MV-4-11 (cell line): ENCODE results near the gene SURF2.
A peak's percentile ranks its signal among the peaks of the same experiment; 100 is the strongest.

Experiments used
- DNase-seq: peaks from one replicate; lab custom pipeline; 2025; lab: John Stamatoyannopoulos, UW

Gene SURF2

DNA sequence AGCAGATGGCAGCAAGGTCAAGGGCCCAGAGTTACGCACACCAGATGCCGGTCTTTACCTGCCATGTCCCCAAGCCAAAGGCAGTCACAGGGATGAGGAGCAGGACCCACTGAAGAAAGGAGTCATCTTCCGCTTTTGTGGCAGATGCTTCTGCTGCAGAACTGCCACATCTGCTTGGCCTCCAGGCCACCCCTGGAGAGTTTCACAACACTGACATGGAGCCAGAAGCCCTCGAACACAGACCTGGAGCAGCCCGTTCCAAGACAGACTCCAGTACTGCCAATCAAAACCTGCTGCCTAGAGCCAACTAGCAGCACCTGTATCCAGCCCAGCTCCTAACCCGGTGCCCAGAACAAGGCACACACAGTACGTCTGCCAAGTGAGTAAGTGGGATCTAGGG is 1.6 kb upstream of the SURF2 start:
- peak; percentile 92 for DNase-seq

DNA sequence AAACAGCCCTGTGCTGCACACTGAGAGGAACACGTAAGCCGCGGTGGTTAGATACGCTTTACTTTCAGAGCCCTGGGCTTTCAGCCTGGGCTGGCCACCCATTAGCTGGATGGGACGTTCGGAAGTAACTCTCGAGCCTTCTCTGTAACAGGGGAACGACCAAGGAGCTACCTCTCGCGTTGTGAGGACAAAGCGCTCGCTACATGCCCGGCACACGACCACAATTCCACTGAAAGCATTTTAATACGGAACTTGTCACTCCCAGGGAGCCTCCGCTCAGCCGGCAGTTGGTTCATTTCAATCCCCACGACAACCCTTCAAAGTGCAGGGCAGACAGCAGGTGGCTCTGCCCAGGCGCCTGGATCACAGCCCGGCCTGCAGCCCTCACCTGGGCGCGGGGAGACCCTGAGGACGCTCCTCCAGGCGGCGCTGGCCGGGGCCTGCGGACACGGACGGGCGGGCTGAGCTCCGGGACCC is 431 bp upstream of the SURF2 start:
- DNase-seq: no peak

DNA sequence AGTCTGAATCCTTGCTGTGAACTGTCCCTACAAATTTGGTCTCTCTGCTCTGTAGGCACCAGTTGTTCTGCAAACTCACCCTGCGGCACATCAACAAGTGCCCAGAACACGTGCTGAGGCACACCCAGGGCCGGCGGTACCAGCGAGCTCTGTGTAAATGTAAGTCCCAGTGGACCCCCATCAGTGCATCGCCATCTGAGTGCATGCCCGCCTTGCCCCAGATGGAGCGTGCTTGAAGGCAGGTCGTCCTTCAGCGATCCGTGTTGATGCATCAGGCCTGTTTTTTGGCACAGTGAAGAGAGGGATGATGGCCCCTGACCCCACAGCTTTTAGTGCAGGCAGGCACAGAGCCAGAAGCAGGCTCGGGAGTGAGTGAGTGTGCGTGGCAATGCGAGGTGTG is 1.3 kb downstream of the SURF2 start:
- DNase-seq: no peak

DNA sequence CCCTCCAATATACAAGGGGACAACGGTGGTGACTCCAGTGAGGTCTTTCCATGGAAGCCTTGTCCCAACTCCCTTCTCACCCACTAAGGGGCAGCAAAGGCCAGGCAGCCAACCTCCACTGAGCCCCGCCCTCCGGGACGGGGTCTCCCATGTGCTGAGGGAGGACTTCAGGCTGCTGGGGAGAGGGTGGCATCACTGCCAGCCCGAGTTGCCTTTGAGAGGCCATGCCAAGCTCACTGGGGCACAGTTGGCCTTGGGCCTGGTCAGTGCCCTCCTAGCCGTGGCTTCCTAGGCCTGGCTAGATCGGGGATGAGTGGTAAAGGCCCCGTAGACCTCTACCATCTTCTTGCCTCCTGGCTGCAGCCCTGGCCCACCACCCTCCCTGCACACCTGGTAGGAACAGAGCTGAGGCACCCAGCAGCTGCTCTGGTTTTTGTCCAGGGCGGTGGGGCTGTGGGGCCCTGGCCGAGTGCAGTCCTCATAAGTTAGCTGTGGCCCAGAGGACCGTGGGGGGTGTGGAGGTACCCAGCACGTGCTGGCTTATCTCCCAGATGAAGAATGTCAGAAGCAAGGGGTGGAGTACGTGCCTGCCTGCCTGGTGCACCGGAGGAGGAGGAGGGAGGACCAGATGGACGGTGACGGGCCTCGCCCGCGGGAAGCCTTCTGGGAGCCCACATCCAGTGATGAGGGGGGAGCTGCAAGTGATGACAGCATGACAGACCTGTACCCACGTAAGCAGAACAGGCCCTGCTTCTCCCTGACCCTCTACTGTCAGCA is 3.2 kb downstream of the SURF2 start:
- no peak for DNase-seq

DNA sequence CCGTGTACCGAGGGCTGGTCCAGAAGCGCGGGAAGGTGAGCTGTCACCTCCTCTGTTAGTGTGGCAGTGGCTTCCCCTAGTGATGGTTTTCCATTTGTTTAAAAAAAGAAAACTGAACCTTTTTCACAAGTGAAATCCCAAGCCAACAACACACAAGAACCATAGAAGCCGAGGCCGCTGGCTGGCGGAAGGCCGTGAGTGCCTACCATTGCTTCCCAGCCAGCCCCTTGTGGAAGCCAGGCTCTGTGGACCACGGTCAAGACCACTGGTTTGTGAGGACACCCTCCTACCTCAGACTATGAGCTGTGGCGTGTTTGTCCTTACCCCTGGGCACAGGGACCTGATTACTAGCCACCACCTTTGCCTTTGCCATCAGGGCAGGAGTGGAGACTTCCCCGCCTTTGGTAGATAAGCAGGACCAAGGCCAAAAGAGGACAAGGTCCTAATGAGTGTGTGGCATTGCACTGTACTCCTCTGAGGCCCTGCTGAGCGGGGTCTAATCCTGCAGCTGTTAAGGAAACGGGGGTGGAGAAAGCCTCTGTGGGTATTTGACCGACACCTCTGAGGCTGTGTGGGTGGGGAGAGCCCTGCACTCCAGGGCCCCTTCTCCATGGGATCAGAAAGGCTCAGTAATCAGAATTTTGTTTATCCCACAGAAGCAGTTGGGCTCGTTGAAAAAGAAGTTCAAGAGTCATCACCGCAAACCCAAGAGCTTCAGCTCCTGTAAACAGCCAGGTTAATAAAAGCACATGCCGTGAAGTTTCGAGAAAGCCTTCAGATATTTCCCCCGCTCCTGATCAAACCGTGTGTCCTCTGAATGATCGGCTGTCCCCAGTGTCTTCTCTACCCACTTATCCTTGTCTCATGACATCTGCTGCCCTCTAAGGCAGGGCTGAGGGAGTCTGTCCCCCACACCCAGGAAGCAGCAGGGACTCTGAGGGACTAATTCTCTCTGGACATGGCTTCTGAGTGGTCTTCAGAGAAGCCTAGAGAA is 4.3 kb downstream of the SURF2 start:
- DNase-seq: peak; percentile 27

DNA sequence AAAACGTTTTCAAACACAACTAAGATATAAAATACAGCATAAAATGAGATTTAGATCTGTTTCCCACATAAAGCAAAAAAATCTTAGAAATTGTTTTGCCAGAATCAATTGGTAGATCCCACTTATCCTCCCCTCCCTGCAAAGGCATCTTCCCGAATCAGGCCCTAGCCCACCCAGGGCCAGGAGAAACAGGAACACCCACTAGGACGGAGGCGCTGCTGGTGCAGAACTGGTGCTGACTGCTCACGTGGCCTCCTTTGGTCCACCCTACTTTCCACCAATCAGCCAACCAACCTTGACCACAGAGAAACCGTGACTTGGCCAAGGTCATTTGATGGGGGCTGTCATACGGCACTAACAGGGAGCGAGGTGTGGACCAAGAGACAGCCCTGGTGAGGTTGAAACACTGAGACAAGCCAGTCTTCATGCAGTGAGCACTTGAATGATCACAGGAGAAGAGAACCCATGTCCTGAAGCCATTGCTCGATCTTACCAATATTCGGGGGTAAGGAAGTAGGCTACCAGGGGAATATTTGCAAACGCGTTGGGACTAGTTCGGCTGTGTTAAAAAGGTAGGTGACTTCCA is 5.2 kb downstream of the SURF2 start:
- DNase-seq: no peak

DNA sequence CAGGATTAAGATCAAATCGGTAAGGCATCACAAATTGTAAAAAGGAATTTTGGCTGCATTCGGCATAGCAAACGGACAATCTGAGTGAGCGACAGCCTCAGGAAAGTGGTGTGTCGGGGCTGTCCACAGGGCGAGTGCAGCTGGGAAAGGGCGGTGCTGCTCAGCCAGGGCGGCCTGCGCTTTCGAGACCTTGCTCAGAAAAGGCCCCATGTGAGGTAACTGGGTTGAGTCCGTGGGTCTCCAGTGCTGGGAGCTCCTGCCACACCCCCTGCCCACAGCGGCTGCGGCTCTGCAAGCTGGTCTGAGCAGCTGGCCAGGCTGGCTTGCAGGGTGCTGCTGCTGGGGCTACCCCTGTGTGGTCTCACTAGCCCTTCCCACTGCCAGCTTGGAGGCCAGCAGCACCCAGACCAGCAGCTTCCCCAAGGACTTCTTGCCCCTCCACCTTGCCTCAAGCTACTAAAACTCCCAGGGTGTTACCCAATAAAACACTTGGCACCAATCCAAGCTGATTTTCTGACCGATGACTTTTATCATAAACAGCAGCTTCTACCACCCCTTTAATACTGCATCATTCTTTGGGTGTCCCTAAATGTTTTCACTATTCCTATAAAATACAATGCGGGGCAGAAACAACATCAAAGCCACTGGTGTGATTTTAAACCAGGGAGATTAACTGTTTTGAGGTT is 6.2 kb downstream of the SURF2 start:
- no peak for DNase-seq

DNA sequence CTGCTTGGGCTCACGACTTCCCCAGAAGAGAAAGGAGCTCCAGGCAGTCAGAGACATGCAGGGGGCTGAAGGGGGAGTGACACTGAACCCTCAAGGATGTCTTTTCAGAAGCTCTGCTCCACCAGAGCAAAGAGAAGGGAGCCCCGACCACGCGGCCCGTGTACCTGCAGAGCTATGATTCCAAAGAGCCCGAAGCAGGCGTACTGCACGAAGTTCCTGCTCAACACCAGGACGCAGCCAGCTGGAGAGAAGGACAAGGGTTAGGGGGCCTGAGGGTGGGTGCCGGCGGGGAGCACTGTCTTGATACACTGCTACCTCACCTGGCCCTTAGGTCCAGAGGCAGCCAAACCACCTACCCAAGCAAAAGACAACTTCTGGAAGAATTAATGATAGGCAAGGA is 10.1 kb downstream of the SURF2 start:
- DNase-seq: no peak

DNA sequence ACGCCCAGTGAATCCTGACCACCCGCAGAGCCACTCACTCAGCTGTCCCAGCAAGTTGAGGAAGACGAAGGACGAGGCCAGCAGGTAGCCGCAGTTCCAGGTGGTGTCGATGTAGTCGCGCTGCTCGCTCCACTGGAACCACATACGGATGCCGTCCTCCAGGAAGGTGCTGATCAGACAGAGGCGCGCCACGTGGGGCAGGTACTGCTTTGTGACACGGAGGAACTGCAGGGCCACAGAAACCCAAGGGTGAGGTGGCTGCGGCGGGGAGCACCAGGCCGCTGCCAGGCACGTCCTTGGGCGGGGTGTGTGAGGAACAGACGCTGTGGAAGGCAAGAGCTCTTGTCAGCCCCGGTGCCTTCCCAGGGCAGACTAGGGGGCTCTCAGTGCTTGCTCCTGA is 10.9 kb downstream of the SURF2 start:
- DNase-seq: no peak

DNA sequence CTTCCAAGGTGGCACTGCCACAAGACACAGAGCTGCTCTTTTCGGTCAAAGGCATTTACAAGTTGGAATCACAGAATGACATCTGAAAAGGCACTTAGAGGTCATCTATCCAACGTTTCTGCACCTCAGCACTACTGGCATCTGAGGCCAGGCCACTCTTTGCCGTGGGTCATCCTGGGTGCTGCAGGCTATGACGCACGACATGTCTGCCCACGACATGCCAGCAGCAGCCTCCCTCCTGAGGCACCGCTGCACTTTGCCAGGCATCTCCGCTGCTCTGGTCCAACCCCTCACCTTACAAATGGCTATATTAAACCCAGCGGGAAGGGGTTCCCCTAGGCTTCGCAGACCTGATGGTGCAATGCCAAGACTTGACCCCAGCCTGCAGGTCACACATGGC is 11.4 kb downstream of the SURF2 start:
- no peak for DNase-seq

DNA sequence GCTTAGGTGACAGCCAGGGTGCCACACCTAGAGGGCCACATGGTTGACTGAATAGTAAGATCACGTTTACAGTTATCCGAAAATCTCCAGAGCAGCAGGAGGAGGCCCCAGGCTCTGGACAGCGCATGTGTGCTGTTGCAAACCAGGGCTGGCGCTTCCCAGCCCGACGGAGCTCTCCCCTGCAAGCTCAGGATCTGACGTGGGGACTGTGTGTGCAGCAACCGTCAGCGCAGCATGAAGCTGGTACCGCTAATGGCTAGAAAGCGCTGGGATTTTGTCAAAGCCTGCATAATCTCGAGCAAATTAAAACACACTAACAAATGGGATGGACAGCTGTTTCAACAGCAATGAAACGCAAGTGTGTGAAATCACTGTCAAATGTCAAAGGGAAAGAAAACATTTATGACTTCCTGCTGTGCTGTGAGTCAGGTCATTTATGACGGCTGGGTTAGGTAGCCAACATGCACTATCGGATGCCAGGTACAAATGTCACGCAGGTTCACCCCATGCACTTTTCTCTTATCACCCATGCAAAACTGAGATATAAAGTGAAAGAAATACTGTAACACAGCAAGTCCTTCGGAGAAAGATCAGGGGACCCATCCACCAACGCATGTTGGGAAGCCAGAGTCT is 12.0 kb downstream of the SURF2 start:
- DNase-seq: no peak

DNA sequence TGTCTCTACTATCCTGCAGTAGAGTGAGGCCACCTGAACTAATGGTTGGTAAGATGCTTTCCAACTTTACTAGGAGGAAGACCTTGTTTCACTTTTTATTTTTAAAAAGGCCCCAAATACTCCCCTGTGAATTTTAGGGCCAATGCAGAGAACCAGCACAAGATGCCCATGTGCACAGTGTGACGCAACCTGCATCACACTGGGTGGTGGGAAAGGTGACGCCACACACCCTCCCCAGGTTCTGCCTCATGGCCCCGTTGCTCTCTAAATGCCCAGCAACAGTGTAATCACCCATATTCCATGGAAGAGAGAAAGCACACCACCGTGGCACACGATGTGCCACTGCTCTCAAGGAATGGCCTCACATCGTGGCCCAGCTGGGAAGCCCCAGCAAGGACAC is 13.1 kb downstream of the SURF2 start:
- no peak for DNase-seq

DNA sequence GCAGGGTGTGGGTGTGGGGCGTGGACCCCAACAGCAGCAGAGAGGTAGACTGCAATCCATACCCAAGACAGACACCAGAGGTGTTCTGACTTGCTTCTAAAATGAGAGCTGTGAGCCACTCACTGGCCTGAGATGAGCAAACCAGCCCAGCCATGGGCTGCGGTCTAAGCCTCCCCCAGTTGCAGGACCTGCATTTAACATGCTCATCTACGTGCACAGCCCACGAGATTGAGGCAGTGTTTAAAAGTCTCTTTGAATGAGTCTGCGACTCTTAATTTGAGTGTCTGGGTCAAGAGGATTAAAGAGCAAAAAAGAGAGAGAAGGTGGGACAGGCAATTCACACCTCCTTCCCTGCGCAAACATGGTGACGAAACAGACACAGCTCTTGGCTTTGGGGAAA is 13.6 kb downstream of the SURF2 start:
- no peak for DNase-seq

DNA sequence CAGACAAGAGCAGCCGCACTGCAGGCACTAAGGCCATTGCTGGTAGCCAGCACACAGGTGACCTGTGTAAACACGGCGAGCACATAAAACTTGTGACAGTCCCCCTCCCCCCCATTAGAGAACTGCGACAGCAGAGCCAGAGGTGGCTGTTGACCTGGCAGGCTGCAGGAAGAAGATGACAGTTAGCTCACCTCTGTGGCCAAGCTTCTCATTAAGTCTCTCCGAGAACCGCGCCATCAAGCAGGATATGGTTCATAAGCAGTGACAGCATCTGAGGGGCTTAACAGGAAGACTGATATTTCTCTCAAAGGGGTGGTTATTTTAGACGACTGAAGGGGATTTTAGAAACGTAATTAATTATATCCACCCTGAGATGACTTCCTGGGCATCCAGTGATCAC is 14.3 kb downstream of the SURF2 start:
- DNase-seq: no peak

DNA sequence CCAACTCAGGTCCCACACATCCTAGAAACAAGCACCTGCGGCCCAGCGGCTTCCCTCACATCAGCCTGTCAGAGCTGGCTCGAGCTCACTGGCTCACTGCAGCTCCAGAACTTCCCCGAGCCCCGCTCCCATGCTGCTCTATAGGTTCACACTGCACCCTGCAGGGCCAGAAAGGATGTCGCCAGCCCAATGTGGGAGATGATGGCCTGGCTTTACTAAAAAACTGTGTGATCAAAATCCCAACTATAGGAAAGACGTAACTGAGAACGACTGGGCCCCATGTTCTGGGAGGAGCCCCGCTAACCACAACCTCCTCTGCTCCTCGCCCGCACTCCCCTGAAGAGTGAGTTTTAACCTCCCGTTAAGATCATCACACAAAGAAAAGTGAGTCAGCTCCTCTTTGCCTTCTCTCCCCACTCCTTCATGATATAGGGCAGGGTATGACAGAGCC is 14.9 kb downstream of the SURF2 start:
- DNase-seq: peak; percentile 45

DNA sequence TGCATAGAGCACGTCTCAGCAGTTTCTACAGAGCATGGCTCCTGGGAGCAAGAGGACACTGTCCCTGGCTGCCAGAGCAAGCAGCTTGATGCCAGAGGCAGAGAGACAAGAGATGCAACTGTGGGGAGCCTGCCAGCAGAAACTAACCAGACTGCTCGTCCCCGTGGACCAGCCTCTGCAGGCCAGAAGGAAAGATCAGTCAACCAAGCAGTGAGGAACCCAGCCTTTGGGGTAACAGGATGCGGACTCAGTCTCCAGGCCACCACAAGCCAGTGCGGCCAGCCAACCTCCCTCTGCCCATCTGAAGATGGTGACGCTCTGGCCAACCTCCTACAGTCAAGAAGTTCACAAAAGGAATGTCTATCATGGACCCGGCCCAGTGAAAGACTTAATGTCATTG is 15.8 kb downstream of the SURF2 start:
- no peak for DNase-seq

DNA sequence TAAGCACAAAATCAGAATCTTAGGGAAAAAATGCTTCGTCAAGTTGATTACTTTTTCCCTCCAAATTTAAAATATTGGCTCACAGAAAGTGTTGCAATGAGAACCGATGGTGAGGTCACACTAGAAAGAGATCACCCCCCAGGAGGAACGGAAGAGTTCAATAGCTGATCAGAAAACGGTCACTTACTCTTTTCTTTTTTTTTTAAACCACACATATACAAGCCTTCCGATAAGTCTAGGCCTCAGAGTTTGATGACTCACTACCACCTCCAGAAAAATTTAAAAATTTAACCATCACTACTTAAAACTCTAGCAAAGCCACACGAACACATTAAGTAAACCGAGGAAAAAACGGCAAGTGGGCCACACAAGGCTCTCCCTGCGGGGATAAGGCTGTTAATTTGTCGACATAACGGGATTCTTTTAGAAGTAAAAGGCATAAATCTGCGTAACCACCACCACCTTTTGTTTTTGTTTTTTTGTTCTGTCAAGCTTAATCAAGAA is 18.3 kb downstream of the SURF2 start:
- DNase-seq: peak; percentile 92

DNA sequence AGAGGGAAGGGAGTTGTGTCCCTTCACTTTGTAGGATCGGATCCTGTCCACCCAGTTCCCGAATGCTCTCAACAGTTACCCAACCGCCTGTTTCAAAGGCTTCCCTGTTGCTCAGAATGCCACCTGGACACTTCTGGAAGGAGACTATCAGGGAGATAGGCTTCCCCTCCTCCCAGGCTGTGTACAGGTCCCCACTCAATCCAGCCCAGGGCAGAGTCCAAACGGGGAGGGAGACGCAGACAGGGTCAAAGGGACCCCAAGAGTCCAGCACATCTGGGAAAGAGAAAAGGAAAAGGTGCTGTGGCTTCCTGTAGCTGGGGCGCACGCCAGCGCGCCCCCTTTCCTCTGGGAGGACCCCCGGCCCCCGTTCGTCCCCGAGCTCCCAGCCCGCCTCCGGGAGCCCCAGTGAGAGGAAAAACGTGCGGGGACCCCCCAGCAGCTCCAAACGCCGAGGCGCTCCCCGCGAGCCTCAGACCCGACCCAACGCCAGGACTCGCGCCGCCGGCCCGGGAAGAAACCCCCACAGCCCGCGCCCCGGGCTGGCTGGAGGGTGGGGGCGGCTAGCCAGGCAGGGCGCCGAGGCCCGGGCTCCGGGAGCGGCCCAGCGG is 18.9 kb downstream of the SURF2 start:
- DNase-seq: peak; percentile 53

DNA sequence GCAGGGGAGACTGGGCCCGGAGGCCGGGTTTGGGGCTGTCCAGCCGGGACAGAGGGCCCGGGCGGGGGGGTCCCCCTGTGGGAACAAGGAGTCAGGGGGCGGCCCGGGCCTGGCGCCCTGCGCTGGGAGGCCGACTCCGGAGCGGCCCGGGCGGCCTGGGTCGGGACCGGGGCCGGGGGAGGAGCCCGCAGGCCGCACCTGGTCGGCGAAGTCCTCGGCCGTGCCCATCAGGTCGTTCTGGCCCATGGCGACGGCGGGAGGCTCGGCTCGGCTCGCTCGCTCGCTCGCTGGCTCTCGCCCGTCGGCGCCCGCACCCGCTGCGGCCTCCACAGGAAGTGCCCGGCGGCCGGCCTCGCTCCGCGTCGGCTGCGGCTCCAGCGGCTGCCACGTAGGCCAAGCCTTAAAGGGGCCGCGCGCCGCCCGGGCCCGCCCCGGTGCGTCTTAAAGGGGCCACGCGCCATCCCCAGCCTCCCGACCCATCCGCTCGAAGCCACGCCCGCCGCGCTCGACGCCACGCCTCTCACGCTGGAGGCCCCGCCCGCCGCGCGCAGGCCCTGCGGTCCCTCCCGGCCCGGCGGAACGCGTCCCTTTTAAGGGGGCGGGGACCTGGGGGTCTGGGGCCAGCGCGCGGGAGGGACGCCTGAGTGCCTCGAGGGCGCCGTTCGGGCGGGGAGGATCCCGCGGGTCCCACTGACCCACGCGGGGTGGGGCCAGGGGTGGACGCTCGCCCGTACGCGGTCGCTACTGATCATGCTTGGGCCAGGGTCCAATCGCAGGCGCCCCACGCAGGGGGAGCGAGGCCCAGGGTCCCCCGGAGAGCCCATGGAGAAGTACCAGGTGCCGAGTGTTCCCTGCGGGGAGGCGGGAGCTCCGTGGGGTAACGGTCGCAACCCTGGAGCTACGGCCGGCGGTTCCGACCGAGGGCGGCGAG is 19.6 kb downstream of the SURF2 start, which contains the start of the genes STKLD1 and SURF4:
STKLD1 (plus strand) TSS at position 643 of the 931 bp plus-strand sequence; CDS start at position 751, 108 bp downstream.
SURF4 (minus strand) TSS at position 337 of the 931 bp plus-strand sequence; CDS start at position 246, 91 bp downstream.
- peak; percentile 91 for DNase-seq
